Measurements from ENCODE around the gene CCNL2. TPM values are rescaled to one million over a fixed set of nuclear protein-coding genes. Genes with fewer than 3 reads are reported as not detected.

CCNL2 gene
- total RNA-seq, 3 donors from 2014 or later, result 123 to 172 (median 151) TPM

DNA sequence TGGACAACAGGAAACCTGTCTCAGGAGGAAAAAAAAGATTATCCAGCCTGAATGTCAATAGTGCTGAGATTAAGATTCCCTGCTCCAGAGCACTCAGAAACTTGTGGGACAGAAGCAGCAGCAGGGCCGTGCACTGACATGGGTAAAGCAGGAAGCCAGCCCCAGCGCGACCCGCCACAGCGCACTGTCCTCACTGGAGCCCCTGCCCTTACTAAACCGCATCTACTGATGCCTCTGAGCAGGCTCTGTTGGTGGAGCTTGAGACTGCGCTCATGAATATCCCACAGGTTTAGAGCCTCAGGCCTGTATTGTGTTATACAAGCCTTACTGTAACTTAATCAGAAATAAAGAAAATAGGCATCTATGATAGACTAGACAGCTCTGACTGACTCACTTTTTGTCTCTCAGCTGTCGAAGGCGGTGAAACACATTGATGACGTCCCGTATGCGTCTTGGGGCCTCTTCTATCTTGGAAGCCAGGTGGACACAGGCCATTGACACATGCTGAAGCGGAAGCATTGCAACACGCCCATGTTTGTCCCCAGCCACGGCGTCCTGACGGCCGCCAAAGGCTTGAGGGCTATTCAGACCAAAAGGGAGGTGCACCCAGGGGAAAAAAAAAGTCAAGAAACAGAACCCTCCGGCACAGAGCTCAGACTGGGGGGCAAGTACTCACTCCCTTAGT, 1.2 kb downstream of the CCNL2 start:
- intact Hi-C loops (cut with DNase I, micrococcal nuclease), result no loop called here
- H3K4me3 ChIP-seq, result no peak overlapping the region
- peaks cover 17% of the 10 kb centered on the region for H3K4me1 ChIP-seq (ENCODE audit: low read depth)
- peaks cover 4% of the 10 kb centered on the region for H3K36me3 ChIP-seq (ENCODE audit: low read depth)
- H3K9me3 ChIP-seq, result no peaks in the 10 kb centered on the region
- TF ChIP-seq, protein P1, sequence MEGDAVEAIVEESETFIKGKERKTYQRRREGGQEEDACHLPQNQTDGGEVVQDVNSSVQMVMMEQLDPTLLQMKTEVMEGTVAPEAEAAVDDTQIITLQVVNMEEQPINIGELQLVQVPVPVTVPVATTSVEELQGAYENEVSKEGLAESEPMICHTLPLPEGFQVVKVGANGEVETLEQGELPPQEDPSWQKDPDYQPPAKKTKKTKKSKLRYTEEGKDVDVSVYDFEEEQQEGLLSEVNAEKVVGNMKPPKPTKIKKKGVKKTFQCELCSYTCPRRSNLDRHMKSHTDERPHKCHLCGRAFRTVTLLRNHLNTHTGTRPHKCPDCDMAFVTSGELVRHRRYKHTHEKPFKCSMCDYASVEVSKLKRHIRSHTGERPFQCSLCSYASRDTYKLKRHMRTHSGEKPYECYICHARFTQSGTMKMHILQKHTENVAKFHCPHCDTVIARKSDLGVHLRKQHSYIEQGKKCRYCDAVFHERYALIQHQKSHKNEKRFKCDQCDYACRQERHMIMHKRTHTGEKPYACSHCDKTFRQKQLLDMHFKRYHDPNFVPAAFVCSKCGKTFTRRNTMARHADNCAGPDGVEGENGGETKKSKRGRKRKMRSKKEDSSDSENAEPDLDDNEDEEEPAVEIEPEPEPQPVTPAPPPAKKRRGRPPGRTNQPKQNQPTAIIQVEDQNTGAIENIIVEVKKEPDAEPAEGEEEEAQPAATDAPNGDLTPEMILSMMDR (IDR thresholded peaks at IDR 0.05), result no peak
- peak in 1 of 3 donors; percentile 32 for DNase-seq
- ATAC-seq, result no peak

DNA sequence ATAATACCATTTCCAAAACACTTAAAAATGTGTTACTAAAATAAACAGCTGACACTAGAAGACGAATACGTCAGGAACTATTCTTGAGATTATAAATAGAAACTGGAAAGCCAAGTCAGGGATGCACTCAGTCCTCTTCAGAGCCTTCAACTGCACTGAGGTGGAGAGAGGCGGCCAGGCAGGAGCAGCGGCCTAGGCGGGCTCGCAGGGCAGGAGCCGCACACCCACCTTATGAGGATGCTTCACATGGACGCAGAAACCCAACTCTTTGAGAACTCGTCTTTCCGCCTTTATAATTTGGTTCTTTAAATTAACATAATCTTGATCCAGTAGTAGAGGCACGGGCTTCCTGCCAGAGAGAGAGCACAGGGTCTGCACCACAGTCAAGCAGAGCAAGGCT, 4.0 kb downstream of the CCNL2 start:
- Histone ChIP-seq H3K36me3 (ENCODE audit: low read depth) (peaks cover 21% of the 10 kb centered on the region), H3K9me3 (no peaks in the 10 kb centered on the region), H3K4me3 (no peak overlapping the region), H3K4me1 (ENCODE audit: low read depth) (peaks cover 11% of the 10 kb centered on the region)
- intact Hi-C loops (cut with DNase I, micrococcal nuclease), result no loop called here
- ATAC-seq (no peak), DNase-seq (no peak)
- TF ChIP-seq, protein P1 (IDR thresholded peaks at IDR 0.05), result no peak

DNA sequence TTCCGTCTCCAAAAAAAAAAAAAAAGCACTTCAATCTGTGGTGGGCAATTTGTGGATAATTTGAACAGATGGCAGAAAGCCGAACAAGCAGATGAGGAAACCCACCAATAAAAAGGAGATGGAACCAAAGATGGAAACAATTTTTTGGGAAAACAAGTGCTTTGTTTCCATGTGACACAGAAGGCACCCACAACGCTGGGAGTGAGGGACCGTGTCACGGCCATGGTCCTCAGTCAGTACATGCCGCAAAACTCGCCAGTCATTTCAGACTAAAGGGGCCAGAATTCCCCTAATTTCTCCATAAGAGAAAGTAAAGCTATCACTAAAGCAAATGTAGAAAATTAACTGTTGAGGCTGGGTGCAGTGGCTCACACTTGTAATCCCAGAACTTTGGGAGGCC, 5.0 kb downstream of the CCNL2 start:
- no peak overlapping the region for H3K4me3 ChIP-seq
- H3K9me3 ChIP-seq, result no peaks in the 10 kb centered on the region
- DNase-seq (no peak), ATAC-seq (no peak)
- H3K4me1 ChIP-seq (ENCODE audit: low read depth), result peaks cover 9% of the 10 kb centered on the region
- H3K36me3 ChIP-seq (ENCODE audit: low read depth), result peaks cover 26% of the 10 kb centered on the region
- intact Hi-C loops (cut with DNase I, micrococcal nuclease), result no loop called here
- TF ChIP-seq, protein P1 (IDR thresholded peaks at IDR 0.05), result no peak

DNA sequence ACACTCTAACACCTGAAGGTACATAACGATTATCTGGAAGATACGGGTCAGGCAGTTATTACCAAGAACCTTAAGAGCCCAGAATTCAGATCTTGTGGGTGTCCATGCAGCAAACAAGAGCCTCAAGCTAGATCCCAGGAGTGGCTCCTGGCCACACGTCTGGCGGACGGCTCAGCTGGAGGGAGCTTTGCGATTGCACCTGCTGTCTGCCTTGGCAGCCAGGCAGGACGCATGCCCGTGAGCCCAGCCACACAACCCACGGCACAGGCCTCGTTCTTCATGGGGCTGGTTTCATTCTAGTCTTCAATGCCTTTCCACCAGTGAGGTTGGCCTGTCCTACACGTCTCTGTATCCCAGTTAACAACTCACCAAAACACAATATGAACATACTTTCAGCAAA, 5.7 kb downstream of the CCNL2 start:
- peaks cover 27% of the 10 kb centered on the region for H3K36me3 ChIP-seq (ENCODE audit: low read depth)
- no peak overlapping the region for H3K4me3 ChIP-seq
- H3K9me3 ChIP-seq, result no peaks in the 10 kb centered on the region
- peaks cover 9% of the 10 kb centered on the region for H3K4me1 ChIP-seq (ENCODE audit: low read depth)
- intact Hi-C loops (cut with DNase I, micrococcal nuclease), result no loop called here
- no peak for DNase-seq
- TF ChIP-seq, protein P1 (IDR thresholded peaks at IDR 0.05), result no peak
- ATAC-seq, result no peak

DNA sequence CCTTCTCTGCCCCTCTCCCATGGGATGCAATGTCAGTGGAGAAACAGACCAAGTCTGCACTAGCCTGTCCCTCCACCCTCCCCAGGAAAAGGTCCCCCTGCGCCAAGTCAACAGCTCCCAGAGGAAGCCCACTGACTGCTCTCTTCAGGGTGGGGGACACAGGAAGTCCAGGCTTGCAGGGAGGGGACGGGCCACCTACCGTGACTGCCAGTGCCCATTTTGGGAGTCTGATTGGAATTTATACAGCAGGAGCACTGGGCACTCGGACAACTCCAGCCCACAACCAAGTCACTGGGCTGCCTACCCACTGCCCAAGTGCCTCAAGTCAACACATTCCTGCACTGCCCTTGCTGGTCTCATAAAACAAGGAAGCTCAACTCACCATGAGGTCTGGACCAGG, 6.1 kb downstream of the CCNL2 start:
- H3K4me3 ChIP-seq, result no peak overlapping the region
- H3K4me1 ChIP-seq (ENCODE audit: low read depth), result peaks cover 8% of the 10 kb centered on the region
- DNase-seq (no peak), ATAC-seq (no peak)
- intact Hi-C loops (cut with DNase I, micrococcal nuclease), result no loop called here
- H3K9me3 ChIP-seq, result no peaks in the 10 kb centered on the region
- peaks cover 31% of the 10 kb centered on the region for H3K36me3 ChIP-seq (ENCODE audit: low read depth)
- TF ChIP-seq, protein P1 (IDR thresholded peaks at IDR 0.05), result no peak

Data from mucosa of descending colon (tissue), 3 donors.